Measurements from ENCODE around the gene MYO1G.

DNA sequence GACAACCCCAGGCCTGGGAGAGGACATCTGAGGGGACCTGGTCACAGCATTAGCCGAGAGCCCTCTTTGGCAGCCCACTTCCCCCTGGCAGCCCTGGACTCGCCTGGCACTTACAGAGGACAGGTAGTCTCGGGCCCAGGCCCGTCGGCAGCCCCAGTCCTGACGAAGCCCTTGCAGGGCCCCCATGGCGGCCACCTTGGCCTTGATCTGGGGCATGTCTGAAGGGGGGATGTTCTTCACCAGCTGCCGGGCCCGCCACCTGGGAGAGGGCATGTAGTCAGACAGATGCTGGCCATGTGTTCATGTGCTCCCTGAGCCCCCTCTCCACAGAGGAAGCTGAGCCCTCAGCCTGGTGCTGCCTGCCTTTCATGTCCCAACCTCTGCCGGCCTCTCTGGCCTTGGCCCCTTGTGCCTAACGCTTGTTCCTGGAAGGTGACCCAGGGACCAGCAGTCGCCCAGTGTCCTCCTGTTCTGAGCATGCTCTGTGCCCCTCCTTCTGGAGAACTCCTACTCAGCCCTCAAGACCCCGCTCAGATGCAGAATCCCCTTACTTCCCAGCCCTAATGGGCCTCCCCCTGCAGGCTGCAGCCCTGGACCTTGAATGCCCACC, 13.9 kb downstream of the MYO1G start:
- TF ChIP-seq POLR2AphosphoS5 (IDR thresholded peaks at IDR 0.05; ENCODE audit: low read depth, low read length) (peak; percentile 13; the same call in 1 of the 2 replicates), POLR2A (IDR thresholded peaks at IDR 0.05; ENCODE audit: low read depth, low read length) (peak; percentile 52; the same call in 1 of the 2 replicates), TAF1 (IDR thresholded peaks at IDR 0.05; ENCODE audit: borderline replicate concordance, low read depth, low read length) (no peak)
